SK-N-SH treated with all-trans-retinoic acid at 6 μM for 48 hours (cell line): ENCODE results near the gene ELFN1.

Experiments used
- CSDC2 ChIP-seq: fragments of 250-450 bp; sonication (Bioruptor Pico); IDR thresholded peaks from 2 replicates; pipeline ENCODE4 v1.5.0; 2020; ENCODE audit warnings: mild to moderate bottlenecking, moderate library complexity
- CSRNP3 ChIP-seq: fragments of 250-450 bp; sonication (Bioruptor Pico); IDR thresholded peaks from 2 replicates; pipeline ENCODE4 v1.5.1; 2021; ENCODE audit warnings: mild to moderate bottlenecking, moderate library complexity
- GLIS3 ChIP-seq: fragments of 250-450 bp; sonication (Bioruptor Pico); IDR thresholded peaks from 2 replicates; pipeline ENCODE4 v1.5.0; 2020; ENCODE audit warnings: mild to moderate bottlenecking, moderate library complexity
- PATZ1 ChIP-seq: fragments of 250-450 bp; sonication (Bioruptor Pico); IDR thresholded peaks from 2 replicates; pipeline ENCODE4 v1.8.0; 2020; ENCODE audit warnings: mild to moderate bottlenecking, moderate library complexity, borderline replicate concordance
- POU6F1 ChIP-seq: fragments of 250-450 bp; sonication (Bioruptor Pico); IDR thresholded peaks from 2 replicates; pipeline ENCODE4 v1.8.0; 2021; ENCODE audit warnings: low read depth, mild to moderate bottlenecking, moderate library complexity, borderline replicate concordance
- RARB ChIP-seq: fragments of 250-450 bp; sonication (Bioruptor Pico); IDR thresholded peaks from 2 replicates; pipeline ENCODE4 v1.8.0; 2021; ENCODE audit warnings: mild to moderate bottlenecking, moderate library complexity
- TCF4 ChIP-seq: fragments of 250-450 bp; sonication (Bioruptor Pico); IDR thresholded peaks from 2 replicates; pipeline ENCODE4 v1.8.0; 2021; ENCODE audit warnings: mild to moderate bottlenecking, moderate library complexity, borderline replicate concordance
- TSHZ2 ChIP-seq: fragments of 250-450 bp; sonication (Bioruptor Pico); IDR thresholded peaks from 2 replicates; pipeline ENCODE4 v1.5.0; 2020; ENCODE audit warnings: mild to moderate bottlenecking, moderate library complexity
- ZFP30 ChIP-seq: fragments of 450-650 bp; formaldehyde crosslinking; IDR thresholded peaks from 2 replicates; pipeline ENCODE4 v1.5.0; 2022; ENCODE audit warnings: mild to moderate bottlenecking, moderate library complexity
- ZNF565 ChIP-seq: fragments of 450-650 bp; formaldehyde crosslinking; conservative IDR thresholded peaks from 2 replicates; pipeline ENCODE4 v1.5.0; 2020; ENCODE audit warnings: low read depth, mild to moderate bottlenecking, moderate library complexity
- ZNF8 ChIP-seq: fragments of 450-650 bp; formaldehyde crosslinking; IDR thresholded peaks from 2 replicates; pipeline ENCODE4 v1.5.0; 2020; ENCODE audit warnings: mild to moderate bottlenecking, moderate library complexity

GRCh38 chr7:1742555-1743303 lies 72.7 kb downstream of the ELFN1 start:
- TF ChIP-seq PATZ1 (CRISPR knock-in tag) (no peak), ZNF8 (no peak), ZFP30 (CRISPR knock-in tag) (no peak), RARB (CRISPR knock-in tag) (no peak), ZNF565 (no peak), GLIS3 (no peak), POU6F1 (CRISPR knock-in tag) (no peak), TCF4 (CRISPR knock-in tag) (no peak), CSDC2 (no peak), TSHZ2 (CRISPR knock-in tag) (no peak), CSRNP3 (no peak)
